Sigmoid colon (tissue), 4 donors: ENCODE measurements around the gene OSER1.

Source experiments
- EP300 ChIP-seq, 4 donors: sonication (generic); formaldehyde crosslinking; IDR thresholded peaks; one replicate each; pipeline ENCODE4 v1.6.1; 2017; ENCODE audit warnings: antibody characterized with exemption in 4 of 4
- POLR2A ChIP-seq, 2 donors: fragments of 450-650 bp; IDR thresholded peaks; one replicate each; pipeline ENCODE4 v1.6.1; 2016; ENCODE audit warnings: antibody characterized with exemption in 2 of 2, mild to moderate bottlenecking in 2 of 2, moderate library complexity in 2 of 2
- POLR2AphosphoS5 ChIP-seq, 4 donors: sonication (generic); formaldehyde crosslinking; IDR thresholded peaks; one replicate each; pipeline ENCODE4 v1.6.1; 2017; ENCODE audit warnings: antibody characterized with exemption in 4 of 4
- TF ChIP-seq, protein P1 (sequence below), 4 experiments: fragments of 450-650 bp in 3 of 4; fragments of 200-600 bp in 1 of 4; IDR thresholded peaks; one replicate each; pipeline ENCODE4 v1.5.1; 2016 to 2019; ENCODE audit warnings: antibody characterized with exemption in 4 of 4, mild to moderate bottlenecking in 3 of 4, moderate library complexity in 2 of 4

DNA sequence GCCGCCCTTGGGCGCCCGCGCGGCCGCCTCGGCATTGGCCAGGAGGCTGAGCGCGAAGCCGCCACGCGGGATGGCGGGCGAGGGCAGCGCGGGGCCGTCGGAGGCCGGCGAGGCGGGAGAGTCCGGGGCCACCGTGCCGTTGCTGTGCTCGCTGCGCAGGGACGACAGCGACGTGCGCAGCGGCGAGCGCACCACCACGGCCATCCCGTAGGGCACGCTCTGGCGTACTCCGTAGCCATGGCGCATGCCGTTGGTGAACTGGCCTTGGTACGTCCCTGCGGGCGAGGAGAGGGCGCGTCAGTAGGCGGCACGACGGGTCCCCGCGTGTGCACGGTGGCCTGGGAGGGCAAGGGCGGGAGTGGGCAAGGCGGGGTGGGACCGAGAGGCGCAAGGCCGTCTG lies 50.4 kb downstream of the OSER1 start:
- no peak for TF ChIP-seq POLR2A (IDR thresholded peaks at IDR 0.05)
- TF ChIP-seq, protein P1, sequence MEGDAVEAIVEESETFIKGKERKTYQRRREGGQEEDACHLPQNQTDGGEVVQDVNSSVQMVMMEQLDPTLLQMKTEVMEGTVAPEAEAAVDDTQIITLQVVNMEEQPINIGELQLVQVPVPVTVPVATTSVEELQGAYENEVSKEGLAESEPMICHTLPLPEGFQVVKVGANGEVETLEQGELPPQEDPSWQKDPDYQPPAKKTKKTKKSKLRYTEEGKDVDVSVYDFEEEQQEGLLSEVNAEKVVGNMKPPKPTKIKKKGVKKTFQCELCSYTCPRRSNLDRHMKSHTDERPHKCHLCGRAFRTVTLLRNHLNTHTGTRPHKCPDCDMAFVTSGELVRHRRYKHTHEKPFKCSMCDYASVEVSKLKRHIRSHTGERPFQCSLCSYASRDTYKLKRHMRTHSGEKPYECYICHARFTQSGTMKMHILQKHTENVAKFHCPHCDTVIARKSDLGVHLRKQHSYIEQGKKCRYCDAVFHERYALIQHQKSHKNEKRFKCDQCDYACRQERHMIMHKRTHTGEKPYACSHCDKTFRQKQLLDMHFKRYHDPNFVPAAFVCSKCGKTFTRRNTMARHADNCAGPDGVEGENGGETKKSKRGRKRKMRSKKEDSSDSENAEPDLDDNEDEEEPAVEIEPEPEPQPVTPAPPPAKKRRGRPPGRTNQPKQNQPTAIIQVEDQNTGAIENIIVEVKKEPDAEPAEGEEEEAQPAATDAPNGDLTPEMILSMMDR (IDR thresholded peaks at IDR 0.05), result no peak
- TF ChIP-seq EP300 (IDR thresholded peaks at IDR 0.05), result no peak
- no peak for TF ChIP-seq POLR2AphosphoS5 (IDR thresholded peaks at IDR 0.05)
